Kidney tubule cell (primary cell): ENCODE data around the gene SMPD1.

ENCODE experiments used
- DNase-seq: peaks from one replicate; pipeline ENCODE4 v3.0.0-alpha.2; 2018; ENCODE audit warnings: low spot score

SMPD1 gene

GRCh38 chr11:6415797-6416196 is 25.5 kb downstream of the SMPD1 start:
- no peak for DNase-seq

- no peak for DNase-seq
Measured at GRCh38 chr11:6417907-6418556, 27.8 kb downstream of the SMPD1 start.

- no peak for DNase-seq
Measured at GRCh38 chr11:6418557-6419008, 28.3 kb downstream of the SMPD1 start.

- peak; percentile 49 for DNase-seq
Measured at GRCh38 chr11:6419009-6419631, 28.8 kb downstream of the SMPD1 start, which contains the start of gene APBB1. TSS of gene APBB1 (minus strand) at chr11:6419094. CDS start at chr11:6411347, 7,747 bp downstream.

GRCh38 chr11:6420677-6421076 is 30.4 kb downstream of the SMPD1 start:
- no peak for DNase-seq

GRCh38 chr11:6427516-6427915 is 37.2 kb downstream of the SMPD1 start:
- no peak for DNase-seq

GRCh38 chr11:6431861-6432260 is 41.6 kb downstream of the SMPD1 start:
- DNase-seq, result peak; percentile 95

DNA sequence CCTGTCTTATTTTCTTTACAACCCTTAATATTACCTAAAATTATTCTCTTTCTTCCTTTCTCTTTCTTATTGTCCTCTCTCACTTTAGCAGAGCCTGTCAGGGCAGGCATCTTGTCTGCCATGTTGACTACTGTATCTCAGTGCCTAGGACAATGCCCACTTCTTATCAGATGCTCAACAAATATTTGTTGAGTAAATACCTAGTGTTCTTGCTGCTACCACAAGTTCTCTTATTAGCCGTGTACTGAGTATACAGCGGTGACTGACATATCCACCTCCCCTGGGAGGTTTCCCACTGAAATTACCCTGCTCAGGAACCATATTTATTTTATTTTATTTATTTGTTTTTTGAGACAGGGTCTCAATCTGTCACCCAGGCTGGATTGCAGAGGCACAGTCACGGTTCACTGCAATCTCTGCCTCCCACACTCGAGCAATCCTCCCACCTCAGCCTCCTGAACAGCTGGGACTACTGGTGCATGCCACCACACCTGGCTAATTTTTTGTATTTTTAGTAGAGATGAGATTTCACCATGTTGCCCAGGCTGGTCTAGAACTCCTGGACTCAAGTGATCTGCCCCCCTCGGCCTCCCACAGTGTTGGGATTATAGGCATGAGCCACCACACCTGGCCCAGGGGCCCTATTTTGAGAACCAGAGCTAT is 43.9 kb downstream of the SMPD1 start:
- no peak for DNase-seq

- DNase-seq, result no peak
Measured at GRCh38 chr11:6437423-6437822, 47.1 kb downstream of the SMPD1 start.

- no peak for DNase-seq
Measured at GRCh38 chr11:6437993-6438392, 47.7 kb downstream of the SMPD1 start.

GRCh38 chr11:6438979-6439571 is 48.8 kb downstream of the SMPD1 start:
- peak; percentile 61 for DNase-seq

DNA sequence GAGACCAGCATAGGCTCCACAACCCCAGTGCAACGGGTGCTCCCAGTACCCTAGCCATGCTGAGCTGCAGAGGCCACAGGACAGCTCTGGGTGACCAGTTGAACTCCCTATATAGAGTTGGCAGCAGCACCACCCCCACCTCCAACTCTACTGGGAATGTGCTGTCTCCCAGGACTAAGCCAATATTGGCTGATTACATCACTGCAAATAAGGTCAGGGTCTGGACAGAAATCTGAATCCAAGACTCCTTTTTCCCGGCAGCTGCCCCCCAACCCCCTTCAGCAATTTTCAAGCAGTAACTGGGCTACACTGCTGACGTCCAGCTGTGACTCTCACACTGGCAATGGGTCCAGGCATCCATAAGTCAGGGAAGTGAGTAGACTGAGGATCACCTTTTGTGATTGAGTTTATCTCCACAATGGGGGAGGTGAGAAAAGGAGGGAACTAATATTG is 50.7 kb downstream of the SMPD1 start, which contains the start of gene HPX:
Gene HPX (minus strand): TSS at position 82 of the 453 bp plus-strand sequence. CDS start 24 bp downstream, at position 58.
- no peak for DNase-seq

- DNase-seq, result no peak
Measured at GRCh38 chr11:6442441-6442840, 52.2 kb downstream of the SMPD1 start.

DNA sequence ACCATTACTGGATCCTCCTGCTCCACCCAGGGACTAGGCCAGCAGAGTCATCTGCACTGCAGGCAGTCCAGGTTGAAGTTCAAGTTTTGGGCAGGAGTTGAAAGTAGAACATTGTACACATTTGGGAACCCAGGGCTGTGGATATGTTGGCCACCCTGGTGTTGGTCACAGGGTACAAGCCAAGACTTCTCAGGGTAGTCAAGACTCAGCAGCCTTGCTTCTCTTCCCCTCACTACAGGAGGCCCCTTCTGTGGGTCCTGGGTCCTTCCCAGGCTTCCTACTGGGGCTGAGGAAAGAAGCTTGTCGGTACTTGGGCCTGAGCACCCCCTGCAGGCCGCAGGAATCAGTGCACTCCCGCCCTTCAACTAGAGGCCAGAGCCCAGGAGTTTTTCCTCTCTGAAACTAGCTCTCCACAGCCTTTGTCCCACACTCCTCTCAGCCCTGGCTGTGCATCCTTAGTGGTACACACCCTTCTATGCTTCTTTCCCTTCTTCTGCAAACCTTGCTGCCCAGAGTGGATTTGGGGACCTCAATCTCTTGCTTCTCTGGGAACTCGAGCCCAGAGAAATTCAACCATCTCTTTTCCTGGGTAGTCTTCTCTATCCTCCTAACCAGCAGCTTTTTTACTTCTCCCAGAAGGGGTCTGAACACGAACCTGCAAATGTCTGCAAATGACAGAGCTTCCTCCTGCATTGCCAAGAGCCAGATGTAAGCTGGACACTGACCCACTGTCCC is 53.2 kb downstream of the SMPD1 start:
- DNase-seq, result peak; percentile 62
